Measurements from ENCODE around the gene MYLK. TPM values are rescaled to one million over a fixed set of nuclear protein-coding genes. Genes with fewer than 3 reads are reported as not detected.

The MYLK gene
- total and polyA plus RNA-seq, 2 of the 4 experiments (the other 2 are of a cell fraction): 299 to 484 TPM

GRCh38 chr3:123655400-123655799 lies 228.7 kb downstream of the MYLK start:
- Histone ChIP-seq H3K14ac (replicated peaks; ENCODE audit: low read depth, low read length) (no peak overlapping the region), H3K4me2 (ENCODE audit: low read depth, low read length) (no peak overlapping the region), H3K79me1 (ENCODE audit: low read depth in 1 of 2, low read length in 2 of 2) (peaks cover 21 to 78% of the 10 kb centered on the region in 2 experiments), H3K56ac (ENCODE audit: extremely low read depth, insufficient read depth, low read length) (no peak overlapping the region), H2BK5ac (ENCODE audit: low read depth, low read length, poor library complexity, severe bottlenecking) (no peak overlapping the region), H3K4me1 (ENCODE audit: control insufficient read depth, insufficient read depth, low read length) (peaks cover 34% of the 10 kb centered on the region), H3K4me3 (ENCODE audit: insufficient read depth, low read depth, low read length) (no peak overlapping the region), H2BK15ac (ENCODE audit: low read depth, low read length) (0 out of 3 replicates have a peak overlapping the region, but pooled peaks have one; percentile 38), H2AK5ac (ENCODE audit: low read depth, low read length) (peak overlapping the region; percentile 21; the same call in 1 of the 2 replicates), H3K27me3 (ENCODE audit: control insufficient read depth, insufficient read depth, low read length) (no peaks in the 10 kb centered on the region), H3K9me1 (ENCODE audit: insufficient read depth, low read length) (peaks cover 34% of the 10 kb centered on the region), H3K27ac (ENCODE audit: insufficient read depth, low read length) (peak overlapping the region; percentile 4; the same call in 1 of the 2 replicates), H3K18ac (ENCODE audit: low read depth, low read length) (no peak overlapping the region), H4K8ac (ENCODE audit: low read depth in 2 of 2, low read length in 2 of 2) (0 out of 4 replicates have a peak overlapping the region, but pooled peaks of 1 of the 2 experiments have one; percentile 3), H2AFZ (replicated peaks; ENCODE audit: low read length, poor library complexity) (no peak overlapping the region), H2AK9ac (replicated peaks; ENCODE audit: low read depth, low read length, poor library complexity) (no peak overlapping the region), H3K36me3 (ENCODE audit: control insufficient read depth, insufficient read depth, low read length) (peaks cover 72% of the 10 kb centered on the region), H3K23ac (ENCODE audit: low read depth, low read length) (no peak overlapping the region), H4K20me1 (ENCODE audit: insufficient read depth, low read length) (no peaks in the 10 kb centered on the region), H3K9me3 (ENCODE audit: control insufficient read depth, insufficient read depth, low read length) (no peaks in the 10 kb centered on the region), H4K5ac (ENCODE audit: low read depth, low read length) (no peak overlapping the region), H3K4ac (ENCODE audit: low read depth, low read length) (peak overlapping the region; percentile 16; the same call in 1 of the 2 replicates), H4K91ac (ENCODE audit: insufficient read depth, low read depth, low read length) (no peak overlapping the region), H2BK20ac (ENCODE audit: low read depth, low read length) (0 out of 2 replicates have a peak overlapping the region, but pooled peaks have one; percentile 7), H2BK120ac (ENCODE audit: low read depth, low read length) (peak overlapping the region; percentile 7; the same call in 1 of the 2 replicates), H3K9ac (ENCODE audit: low read depth, low read length) (no peak overlapping the region)
- DNase-seq (no peak), ATAC-seq (ENCODE audit: low read depth) (no peak)
- no TSS peak for BruUV-seq (replicated peaks)
- in situ Hi-C loops (cut with MboI; ENCODE audit: low sequenced_read_pairs) (no loop called here), dilution Hi-C loops (cut with HindIII; ENCODE audit: low sequenced_read_pairs, unreplicated experiment) (no loop called here), intact Hi-C loops (cut with micrococcal nuclease) (loop anchor here (10.0 kb wide), 1 partner anchor 219 kb away; no protein-coding TSS in a partner anchor)
- TF ChIP-seq SMC3 (IDR thresholded peaks at IDR 0.05; ENCODE audit: low read depth, low read length) (no peak), NFE2L2 (IDR thresholded peaks at IDR 0.05; ENCODE audit: low read depth, low read length) (no peak), MXI1 (IDR thresholded peaks at IDR 0.05; ENCODE audit: borderline replicate concordance, low read depth, low read length) (no peak), MAZ (IDR thresholded peaks at IDR 0.05; ENCODE audit: borderline replicate concordance, low read depth, low read length) (no peak), CTCF (conservative IDR thresholded peaks at IDR 0.05; ENCODE audit: low read depth, low read length) (no peak), RCOR1 (IDR thresholded peaks at IDR 0.05; ENCODE audit: insufficient replicate concordance, low read length) (no peak), MAFK (IDR thresholded peaks at IDR 0.05; ENCODE audit: low read depth, low read length) (no peak), FOS (IDR thresholded peaks at IDR 0.05; ENCODE audit: low read depth, low read length) (no peak), ELK1 (IDR thresholded peaks at IDR 0.05; ENCODE audit: borderline replicate concordance, low read depth, low read length) (no peak), CHD1 (IDR thresholded peaks at IDR 0.05; ENCODE audit: low read depth, low read length) (no peak), RAD21 (IDR thresholded peaks at IDR 0.05; ENCODE audit: low read length) (no peak), RFX5 (IDR thresholded peaks at IDR 0.05; ENCODE audit: low read depth, low read length) (no peak), POLR2A (IDR thresholded peaks at IDR 0.05; ENCODE audit: low read depth, low read length) (no peak), USF2 (IDR thresholded peaks at IDR 0.05; ENCODE audit: low read depth, low read length) (no peak)
- ChIA-PET POLR2A (ENCODE audit: unreplicated experiment) (no interaction called here), CTCF (interaction anchor here (0.7 kb wide), 1 partner anchor 13 kb away, joined by 3 read pairs; no protein-coding TSS in a partner anchor)
- no CpG with 5 or more reads among the region's 2 CpGs for WGBS, 2 experiments (ENCODE audit: extremely low coverage in 2 of 2, insufficient read length in 1 of 2)

Measured in IMR-90 (cell line).